CD4-positive, CD25-positive, alpha-beta regulatory T cell (primary cell): ENCODE results near the gene CARM1. TPM values are rescaled to one million over a fixed set of nuclear protein-coding genes. Genes with fewer than 3 reads are reported as not detected.

Experiments
- polyA plus RNA-seq, 4 donors: library from polyadenylated mRNA; unstranded; fragments of 300-500 nt; fragmentation: Illumina TruSeq; gene quantifications; one replicate each; pipeline ENCODE4 v1.2.3, GENCODE V29; 2021
- total RNA-seq: library from RNA; stranded (reverse); gene quantifications from one replicate; pipeline ENCODE4 v1.2.3, GENCODE V29; 2022

The CARM1 gene
- total and polyA plus RNA-seq, 5 donors from 2014 or later, result 0.39 to 26.0 (median 0.59) TPM

Other genes starting within 250 kb of the CARM1 start
- 236 TPM for gene SLC44A2, start 246.0 kb upstream of the CARM1 start, total RNA-seq
- 100 to 1,000 TPM; 225 to 280 (median 255) TPM for gene SLC44A2, start 246.0 kb upstream of the CARM1 start, polyA plus RNA-seq
- 444 TPM for gene ILF3, start 217.2 kb upstream of the CARM1 start, total RNA-seq
- 10 to 100 TPM; 54.8 to 70.8 (median 62.1) TPM for gene ILF3, start 217.2 kb upstream of the CARM1 start, polyA plus RNA-seq
- gene QTRT1, start 170.1 kb upstream of the CARM1 start, total RNA-seq, result 37.2 TPM
- gene QTRT1, start 170.1 kb upstream of the CARM1 start, polyA plus RNA-seq, result 10 to 100 TPM; 30.6 to 43.7 (median 36.9) TPM
- gene DNM2, start 153.5 kb upstream of the CARM1 start, total RNA-seq, result 269 TPM
- gene DNM2, start 153.5 kb upstream of the CARM1 start, polyA plus RNA-seq, result 10 to 100 TPM; 61.8 to 63.6 (median 62.8) TPM
- gene TMED1, start 35.3 kb upstream of the CARM1 start, total RNA-seq, result 10.2 TPM
- 10 to 100 TPM; 24.8 to 30.3 (median 27.5) TPM for gene TMED1, start 35.3 kb upstream of the CARM1 start, polyA plus RNA-seq
- gene C19orf38, start 23.1 kb upstream of the CARM1 start, total RNA-seq, result 0.49 TPM
- gene C19orf38, start 23.1 kb upstream of the CARM1 start, polyA plus RNA-seq, result 1 to 10 TPM in 1 of 4 donors, under 1 TPM in 2, not detected in 1; 0.40 to 1.1 (median 0.67) TPM
- gene YIPF2, start 57.1 kb downstream of the CARM1 start, total RNA-seq, result 22.0 TPM
- gene YIPF2, start 57.1 kb downstream of the CARM1 start, polyA plus RNA-seq, result 10 to 100 TPM; 10.7 to 13.1 (median 12.6) TPM
- 21.8 TPM for gene TIMM29, start 57.3 kb downstream of the CARM1 start, total RNA-seq
- 10 to 100 TPM; 30.7 to 38.3 (median 33.8) TPM for gene TIMM29, start 57.3 kb downstream of the CARM1 start, polyA plus RNA-seq
- 79.5 TPM for gene SMARCA4, start 89.5 kb downstream of the CARM1 start, total RNA-seq
- 1 to 10 TPM; 6.3 to 8.7 (median 7.2) TPM for gene SMARCA4, start 89.5 kb downstream of the CARM1 start, polyA plus RNA-seq
- 108 TPM for gene LDLR, start 217.9 kb downstream of the CARM1 start, total RNA-seq
- 10 to 100 TPM in 2 of 4 donors, 1 to 10 TPM in 2; 5.1 to 12.7 (median 10.2) TPM for gene LDLR, start 217.9 kb downstream of the CARM1 start, polyA plus RNA-seq